HG02981 (cell line): Measurements from ENCODE around the gene UFD1.

ENCODE experiments used
- ATAC-seq: cut with Tn5 transposase; IDR thresholded peaks from one replicate; pipeline ENCODE4 v1.9.1; 2021; ENCODE audit warnings: mild to moderate bottlenecking, moderate library complexity; ENCODE audit not compliant: unreplicated experiment

UFD1 gene

GRCh38 chr22:19431649-19432132 is 47.3 kb downstream of the UFD1 start, which contains the start of gene HIRA:
Gene HIRA (minus strand): TSS chr22:19431733. CDS start chr22:19431476, 257 bp downstream.
- ATAC-seq = peak; percentile 34

DNA sequence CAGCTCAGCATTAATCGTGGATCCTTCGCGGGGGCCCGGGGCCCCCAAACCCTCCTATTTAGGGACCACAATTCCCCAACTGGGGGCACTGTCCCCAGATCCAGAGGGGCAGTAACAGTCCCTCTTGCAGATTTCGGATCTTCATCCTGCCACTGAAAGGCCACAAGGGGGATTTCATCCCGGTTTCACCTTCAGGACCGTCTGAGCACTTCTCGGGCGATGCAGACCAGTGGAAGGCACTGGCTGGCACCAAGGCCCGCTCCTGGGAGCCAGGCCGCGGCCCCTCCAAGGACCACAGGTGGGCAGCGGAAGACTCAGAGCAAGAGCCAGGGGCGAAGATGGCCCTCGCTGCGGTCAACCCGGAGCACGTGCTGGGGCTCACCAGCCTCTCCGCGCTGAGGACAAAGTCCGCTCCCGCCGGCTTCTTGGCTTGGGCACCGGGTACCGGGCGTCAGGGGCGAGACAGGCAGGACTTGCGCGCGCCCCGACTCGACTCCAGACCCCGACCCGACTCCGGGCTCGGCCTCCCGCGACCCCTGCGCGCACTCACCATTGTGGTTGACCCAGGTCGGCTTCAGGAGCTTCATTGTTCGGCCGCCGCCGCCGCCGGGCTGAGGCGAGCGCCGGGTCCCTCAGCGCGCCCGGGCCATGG is 48.0 kb downstream of the UFD1 start:
- no peak for ATAC-seq

GRCh38 chr22:19429950-19430889 is 48.8 kb downstream of the UFD1 start:
- ATAC-seq = no peak

- ATAC-seq = no peak
Measured at GRCh38 chr22:19424186-19424500, 54.9 kb downstream of the UFD1 start.

DNA sequence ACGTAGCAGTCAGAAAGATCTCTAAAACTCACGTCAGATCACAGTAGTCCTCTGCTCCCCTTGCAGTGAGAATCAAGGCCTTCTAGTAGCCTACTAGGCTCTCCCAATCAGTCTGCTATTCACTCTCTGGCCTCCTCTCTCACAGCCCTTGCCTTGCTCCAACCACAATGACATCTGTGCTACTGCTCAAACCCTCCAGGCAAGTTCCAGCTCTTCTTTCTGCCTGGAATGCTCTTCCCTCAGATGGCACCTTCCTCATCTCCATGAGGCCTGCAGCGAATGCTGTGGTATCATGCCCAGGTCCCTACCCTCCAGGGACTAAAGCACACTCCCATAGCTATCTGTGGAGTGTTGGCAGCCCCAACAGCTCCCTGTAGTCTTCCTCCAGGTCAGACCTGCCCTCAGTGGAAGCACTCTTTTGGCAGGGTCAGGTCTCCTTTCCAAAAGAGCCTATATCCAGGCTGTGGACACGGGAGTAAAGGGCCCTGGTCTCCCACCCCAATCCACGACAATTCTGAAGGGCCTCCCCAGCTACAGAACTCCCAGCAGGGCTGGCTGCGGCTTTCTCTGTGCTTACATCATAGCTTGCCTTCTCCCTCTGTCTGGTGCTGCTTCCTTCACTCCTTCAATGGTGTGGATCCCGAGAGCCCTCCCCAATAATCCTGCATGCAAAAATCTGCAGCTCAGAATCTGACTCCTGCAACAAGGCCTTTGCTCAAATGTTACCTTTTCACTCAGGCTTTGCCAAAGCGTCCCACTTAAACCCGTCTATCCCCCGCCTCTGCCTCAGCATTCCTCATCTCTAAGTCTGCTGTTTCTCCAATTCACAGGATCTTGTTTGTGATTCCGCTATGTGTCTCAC is 56.3 kb downstream of the UFD1 start:
- no peak for ATAC-seq

DNA sequence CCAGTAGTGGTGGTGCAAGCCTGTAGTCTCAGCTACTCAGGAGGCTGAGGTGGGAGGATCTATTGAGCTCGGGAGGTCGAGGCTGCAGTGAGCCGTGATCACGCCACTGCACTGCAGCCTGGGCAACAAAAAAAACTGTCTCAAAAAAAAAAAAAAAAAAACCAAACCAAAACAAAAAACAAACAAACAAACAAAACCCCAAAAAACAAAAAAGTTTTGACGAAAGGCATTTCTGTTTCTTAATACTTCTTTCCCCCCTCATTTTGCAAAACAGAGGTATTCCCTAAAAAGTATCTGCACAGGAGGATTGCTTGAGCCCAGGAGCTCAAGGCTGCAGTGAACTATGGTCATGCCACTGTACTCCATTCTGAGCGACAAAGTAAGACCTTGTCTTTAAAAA is 58.7 kb downstream of the UFD1 start:
- no peak for ATAC-seq

- no peak for ATAC-seq
Measured at GRCh38 chr22:19419464-19420178, 59.4 kb downstream of the UFD1 start.

DNA sequence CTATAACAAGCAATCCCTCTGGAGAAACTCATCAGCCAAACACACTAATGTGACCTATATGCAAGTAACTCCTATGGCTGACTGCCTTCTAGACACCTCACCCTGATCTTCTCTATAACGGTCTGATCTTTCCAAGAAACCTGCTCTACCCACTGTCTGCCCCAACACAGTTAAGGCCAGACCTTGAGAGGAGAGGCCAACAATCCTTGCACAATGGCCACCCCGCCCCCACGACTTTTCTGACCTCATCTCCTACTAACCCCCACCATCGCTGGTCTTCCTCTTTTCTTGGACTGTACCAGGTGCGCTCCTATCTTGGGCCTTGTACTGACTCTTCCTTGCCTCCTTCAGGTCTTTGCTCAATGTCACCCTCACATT is 59.9 kb downstream of the UFD1 start:
- ATAC-seq = no peak

- no peak for ATAC-seq
Measured at GRCh38 chr22:19412923-19413322, 66.1 kb downstream of the UFD1 start.

GRCh38 chr22:19412478-19412877 is 66.5 kb downstream of the UFD1 start:
- ATAC-seq = no peak

DNA sequence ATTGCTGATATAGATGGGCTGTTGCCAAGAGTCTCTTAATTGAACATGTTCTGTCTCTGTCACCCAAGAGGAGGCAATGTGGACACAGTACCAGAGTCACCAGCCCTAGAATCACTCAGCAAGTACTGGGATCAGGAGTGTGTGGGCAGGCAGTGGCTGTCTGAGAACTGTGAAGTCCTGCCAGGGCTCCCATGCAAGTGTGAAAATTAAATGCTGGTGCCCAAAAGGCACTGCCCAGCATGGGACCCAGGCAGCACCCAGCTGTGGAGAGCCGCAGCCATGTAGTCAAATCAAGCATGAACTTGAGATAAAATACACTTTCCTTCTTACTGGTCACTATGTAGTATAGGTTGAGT is 67.3 kb downstream of the UFD1 start:
- ATAC-seq = no peak

GRCh38 chr22:19410941-19411689 is 67.9 kb downstream of the UFD1 start:
- no peak for ATAC-seq

DNA sequence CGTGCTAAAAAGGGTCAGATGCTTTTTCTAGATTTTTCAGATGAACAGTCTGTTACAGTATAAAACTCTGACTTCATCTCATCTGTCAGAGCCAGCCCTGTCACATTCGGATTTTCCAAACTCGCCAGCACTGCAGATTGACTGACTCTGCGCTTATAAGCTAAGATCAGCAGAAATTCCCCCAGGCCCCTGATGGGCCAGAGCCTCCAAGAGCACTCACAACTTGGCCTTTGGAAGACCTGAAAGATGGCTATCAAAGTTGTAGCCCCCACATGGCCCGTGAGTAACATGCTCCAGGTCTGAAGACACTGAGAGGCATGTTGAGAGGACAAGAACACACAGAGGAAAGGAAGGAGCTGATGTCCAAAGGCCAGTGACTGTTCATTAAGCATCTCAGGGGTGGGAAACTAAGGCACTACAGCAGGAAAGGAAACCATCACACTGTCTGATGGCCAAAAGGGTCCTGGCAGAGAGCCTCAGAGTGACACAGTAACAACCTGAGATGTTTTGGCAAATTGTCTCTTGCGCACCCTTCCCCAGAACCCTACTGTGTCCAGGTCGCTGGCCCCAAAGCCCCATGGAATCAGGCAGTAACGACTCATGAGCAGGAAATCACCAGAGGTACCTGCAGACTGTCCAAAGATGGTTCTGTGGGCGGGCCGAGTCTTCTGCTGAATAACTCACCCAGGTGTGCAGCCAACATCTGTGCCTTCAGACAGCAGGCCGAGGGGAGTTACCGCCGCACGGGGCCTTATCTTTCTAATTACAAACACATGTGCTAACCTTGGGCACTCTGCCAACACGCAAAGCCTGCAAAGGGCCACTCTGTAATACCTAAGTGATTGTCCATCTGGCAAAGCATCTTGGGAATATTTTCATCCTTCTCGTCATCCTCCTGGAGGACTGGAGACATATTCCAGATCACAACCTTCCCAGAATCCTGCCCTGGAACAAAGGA is 71.1 kb downstream of the UFD1 start:
- ATAC-seq = no peak

DNA sequence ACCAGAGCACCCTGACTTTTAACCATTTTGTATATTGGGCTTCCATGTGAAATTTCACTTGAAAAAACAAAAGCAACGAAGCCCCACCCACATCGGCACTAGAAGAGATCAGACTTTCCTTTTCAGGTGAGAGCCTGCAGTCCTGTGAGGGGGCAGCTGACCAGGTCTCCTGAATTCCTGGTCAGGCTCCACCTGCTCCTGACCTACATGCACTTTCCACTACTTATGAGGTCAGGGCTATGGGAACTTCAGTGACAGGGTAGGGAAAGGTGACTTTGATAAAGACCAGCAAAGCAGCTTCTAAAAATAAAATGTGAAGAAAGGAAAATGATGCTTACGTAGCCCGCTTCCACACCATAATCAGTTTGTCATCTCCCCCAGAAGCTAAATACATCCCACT is 72.1 kb downstream of the UFD1 start:
- no peak for ATAC-seq

GRCh38 chr22:19406281-19406811 is 72.6 kb downstream of the UFD1 start:
- ATAC-seq = no peak

- ATAC-seq = no peak
Measured at GRCh38 chr22:19405652-19406051, 73.3 kb downstream of the UFD1 start.

- ATAC-seq = no peak
Measured at GRCh38 chr22:19405133-19405532, 73.9 kb downstream of the UFD1 start.

GRCh38 chr22:19404676-19405075 is 74.3 kb downstream of the UFD1 start:
- ATAC-seq = no peak
